SK-N-SH (cell line): ENCODE data around the gene LRMDA.

Experiments
- CHD2 ChIP-seq: fragments of 150-350 bp; IDR thresholded peaks from 2 replicates; pipeline ENCODE4 v1.6.1; 2018; ENCODE audit warnings: low read length; ENCODE audit not compliant: partially characterized antibody
- CTCF ChIP-seq: fragments of 200-600 bp; sonication (generic); IDR thresholded peaks from 2 replicates; pipeline ENCODE4 v1.6.1; 2017; ENCODE audit warnings: antibody characterized with exemption, mild to moderate bottlenecking, moderate library complexity
- ELF1 ChIP-seq: IDR thresholded peaks from 2 replicates; pipeline ENCODE4 v1.4.0; 2012
- EZH2phosphoT487 ChIP-seq: fragments of 200-600 bp; sonication (generic); IDR thresholded peaks from 2 replicates; pipeline ENCODE4 v1.6.1; 2017; ENCODE audit warnings: low read depth, mixed run types, mild to moderate bottlenecking, antibody characterized with exemption, moderate library complexity, borderline replicate concordance
- JUND ChIP-seq: IDR thresholded peaks from 2 replicates; pipeline ENCODE4 v1.4.0; 2012
- MAX ChIP-seq: IDR thresholded peaks from 2 replicates; pipeline ENCODE4 v1.4.0; 2012; ENCODE audit warnings: low read depth
- MXI1 ChIP-seq: IDR thresholded peaks from 2 replicates; pipeline ENCODE4 v1.6.1; 2012; ENCODE audit warnings: mild to moderate bottlenecking, low read depth, low read length, improper control_type of control experiment
- POLR2AphosphoS5 ChIP-seq: IDR thresholded peaks from 2 replicates; pipeline ENCODE4 v1.6.1; 2012; ENCODE audit warnings: low read depth, low read length
- RAD21 ChIP-seq: IDR thresholded peaks from 2 replicates; pipeline ENCODE4 v1.6.1; 2012; ENCODE audit warnings: mild to moderate bottlenecking, low read length
- SIN3A ChIP-seq: IDR thresholded peaks from 2 replicates; pipeline ENCODE4 v1.6.1; 2012; ENCODE audit warnings: low read depth, mild to moderate bottlenecking, low read length, moderate library complexity, borderline replicate concordance
- TAF1 ChIP-seq: IDR thresholded peaks from 2 replicates; pipeline ENCODE4 v1.6.1; 2012; ENCODE audit warnings: low read depth, mild to moderate bottlenecking, low read length, moderate library complexity, borderline replicate concordance
- USF1 ChIP-seq: IDR thresholded peaks from 2 replicates; pipeline ENCODE4 v1.4.0; 2012; ENCODE audit warnings: low read depth, borderline replicate concordance

- no peak for TF ChIP-seq ELF1
- no peak for TF ChIP-seq CTCF
- no peak for TF ChIP-seq TAF1
- TF ChIP-seq MXI1: no peak
- TF ChIP-seq MAX: no peak
- TF ChIP-seq EZH2phosphoT487: no peak
- TF ChIP-seq POLR2AphosphoS5: no peak
- no peak for TF ChIP-seq RAD21
- no peak for TF ChIP-seq USF1
- TF ChIP-seq CHD2: no peak
- no peak for TF ChIP-seq SIN3A
- no peak for TF ChIP-seq JUND
Observed at GRCh38 chr10:75974080-75974479, 542.7 kb downstream of the LRMDA start.
